HAP-1 (cell line): Measurements from ENCODE around the gene SPECC1.
"Not testable (repeated sequence)": the region's sequence is repeated elsewhere in the genome, so short reads cannot be mapped to it uniquely, and the experiment has no call there.

Experiments used
- DNase-seq, 2 experiments: peaks; one replicate each; pipeline ENCODE4 v3.0.0-alpha.2; 2016 to 2020; ENCODE audit warnings: low spot score in 2 of 2
- H3K27me3 ChIP-seq: fragments of 250-450 bp; sonication (Bioruptor Pico); 2 replicates; pipeline ENCODE4 v1.5.1; 2020; ENCODE audit warnings: low read depth, mild to moderate bottlenecking, moderate library complexity
- H3K36me3 ChIP-seq: fragments of 250-450 bp; sonication (Bioruptor Pico); replicated peaks from 2 replicates; pipeline ENCODE4 v1.5.1; 2020; ENCODE audit warnings: mild to moderate bottlenecking
- H3K4me1 ChIP-seq: fragments of 250-450 bp; sonication (Bioruptor Pico); 2 replicates; pipeline ENCODE4 v1.5.1; 2020; ENCODE audit warnings: mild to moderate bottlenecking
- H3K4me3 ChIP-seq: fragments of 250-450 bp; sonication (Bioruptor Pico); 2 replicates; pipeline ENCODE4 v1.5.1; 2020; ENCODE audit warnings: mild to moderate bottlenecking, moderate library complexity
- H3K9me3 ChIP-seq: fragments of 250-450 bp; sonication (Bioruptor Pico); 2 replicates; pipeline ENCODE4 v1.5.1; 2020; ENCODE audit warnings: mild to moderate bottlenecking, moderate library complexity
- in situ Hi-C: fragments of 300-500 bp; cut with MboI; formaldehyde crosslinking; loops from 3 replicates; pipeline ENCODE4 v1.14.3; 2020; ENCODE audit warnings: low sequenced_read_pairs, inconsistent platforms, mixed read lengths

Gene SPECC1

GRCh38 chr17:20032636-20033035, 23.5 kb downstream of the SPECC1 start:
- no peaks in the 10 kb centered on the region for H3K4me1 ChIP-seq
- H3K4me3 ChIP-seq = no peak overlapping the region
- no peak for DNase-seq
- H3K36me3 ChIP-seq = no peaks in the 10 kb centered on the region
- no peaks in the 10 kb centered on the region for H3K9me3 ChIP-seq
- no peaks in the 10 kb centered on the region for H3K27me3 ChIP-seq
- in situ Hi-C loops = no loop called here

DNA sequence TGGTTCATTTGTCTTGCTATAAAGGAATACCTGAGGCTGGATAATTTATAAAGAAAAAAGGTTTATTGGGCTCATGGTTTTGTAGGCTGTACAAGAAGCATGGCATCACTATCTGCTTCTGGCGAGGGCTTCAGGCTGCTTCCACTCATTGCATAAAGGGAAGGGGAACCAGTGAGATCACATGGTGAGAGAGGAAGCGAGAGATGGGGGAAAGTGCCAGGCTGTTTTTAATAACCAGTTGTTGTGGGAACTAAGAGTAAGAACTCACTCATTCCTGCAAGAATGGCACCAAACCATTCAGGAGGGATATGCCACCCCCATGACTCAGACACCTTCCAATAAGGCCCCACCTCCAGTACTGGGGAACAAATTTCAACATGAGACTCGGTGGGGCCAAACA, 24.3 kb downstream of the SPECC1 start:
- no peaks in the 10 kb centered on the region for H3K9me3 ChIP-seq
- no peaks in the 10 kb centered on the region for H3K27me3 ChIP-seq
- H3K4me1 ChIP-seq = no peaks in the 10 kb centered on the region
- no peaks in the 10 kb centered on the region for H3K36me3 ChIP-seq
- in situ Hi-C loops = no loop called here
- no peak overlapping the region for H3K4me3 ChIP-seq
- no peak for DNase-seq

DNA sequence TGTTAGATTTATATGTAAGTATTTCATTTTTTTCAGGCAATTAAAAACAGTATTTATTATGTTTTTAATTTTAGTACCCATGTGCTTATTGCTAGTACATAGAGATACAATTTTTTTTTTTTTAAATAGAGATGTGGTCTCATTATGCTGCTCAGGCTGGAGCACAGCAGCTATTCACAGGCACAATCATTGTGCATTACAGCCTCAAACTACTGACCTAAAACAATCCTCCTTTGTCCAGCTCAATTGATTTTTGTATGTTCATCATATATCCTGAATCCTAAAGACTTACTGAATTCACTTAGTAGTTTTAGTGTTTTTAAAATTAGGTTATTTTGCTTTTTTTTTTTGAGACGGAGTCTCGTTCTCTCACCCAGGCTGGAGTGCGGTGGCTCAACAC, 26.3 kb downstream of the SPECC1 start:
- Histone ChIP-seq H3K4me3 (no peak overlapping the region), H3K27me3 (no peaks in the 10 kb centered on the region), H3K9me3 (no peaks in the 10 kb centered on the region), H3K36me3 (no peaks in the 10 kb centered on the region), H3K4me1 (no peaks in the 10 kb centered on the region)
- in situ Hi-C loops = no loop called here
- DNase-seq = no peak

- H3K9me3 ChIP-seq, H3K4me1 ChIP-seq, DNase-seq, H3K27me3 ChIP-seq, H3K36me3 ChIP-seq, H3K4me3 ChIP-seq, in situ Hi-C loops: not testable (repeated sequence)
These were observed 28.1 kb downstream of the SPECC1 start for GRCh38 chr17:20037286-20037685.

DNA sequence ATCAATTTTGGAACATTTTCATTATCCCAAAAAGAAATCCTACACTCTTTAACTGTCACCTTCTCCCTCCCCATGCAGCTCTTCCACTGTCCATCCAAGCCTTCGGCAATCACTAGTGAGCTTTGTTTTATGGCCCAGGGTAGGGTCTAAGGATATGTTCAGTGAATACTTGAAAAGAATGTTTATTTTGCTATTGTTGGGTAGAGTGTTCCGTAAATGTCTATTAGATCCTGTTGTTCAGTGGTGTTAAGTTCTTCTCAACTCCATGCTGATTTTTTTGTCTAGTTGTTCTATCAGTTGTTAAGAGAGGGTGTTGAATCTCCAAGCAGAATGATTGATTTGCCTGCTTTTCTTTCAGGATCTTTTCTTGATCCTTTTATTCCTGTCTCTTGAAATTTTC, 29.9 kb downstream of the SPECC1 start:
- Histone ChIP-seq H3K4me3 (no peak overlapping the region), H3K4me1 (no peaks in the 10 kb centered on the region)

DNA sequence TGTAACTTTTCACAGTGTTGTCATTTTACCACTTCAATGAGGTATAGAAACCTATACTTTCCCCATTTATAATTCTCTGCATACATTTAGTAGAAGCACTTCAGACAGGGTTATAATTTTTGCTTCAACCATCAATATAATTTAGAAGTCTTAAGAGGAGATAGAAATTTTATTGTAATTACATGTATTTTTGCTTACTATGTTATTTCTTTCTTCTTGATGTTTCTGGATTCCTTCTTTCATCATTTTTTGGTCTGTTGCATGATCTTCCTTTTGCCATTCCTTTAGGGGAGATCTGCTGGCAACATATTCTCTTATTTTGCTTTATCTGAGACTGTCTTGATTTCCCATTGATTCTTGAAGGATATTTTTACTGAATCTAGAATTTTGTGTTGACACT, 31.1 kb downstream of the SPECC1 start:
- Histone ChIP-seq H3K9me3 (no peaks in the 10 kb centered on the region), H3K27me3 (no peaks in the 10 kb centered on the region), H3K36me3 (no peaks in the 10 kb centered on the region), H3K4me3 (no peak overlapping the region), H3K4me1 (no peaks in the 10 kb centered on the region)
- DNase-seq = no peak
- in situ Hi-C loops = no loop called here

More for the DNA sequence above, 29.9 kb downstream of the SPECC1 start:
- no peak for DNase-seq
- Histone ChIP-seq H3K27me3 (no peaks in the 10 kb centered on the region), H3K9me3 (no peaks in the 10 kb centered on the region), H3K36me3 (no peaks in the 10 kb centered on the region)
- in situ Hi-C loops = no loop called here

DNA sequence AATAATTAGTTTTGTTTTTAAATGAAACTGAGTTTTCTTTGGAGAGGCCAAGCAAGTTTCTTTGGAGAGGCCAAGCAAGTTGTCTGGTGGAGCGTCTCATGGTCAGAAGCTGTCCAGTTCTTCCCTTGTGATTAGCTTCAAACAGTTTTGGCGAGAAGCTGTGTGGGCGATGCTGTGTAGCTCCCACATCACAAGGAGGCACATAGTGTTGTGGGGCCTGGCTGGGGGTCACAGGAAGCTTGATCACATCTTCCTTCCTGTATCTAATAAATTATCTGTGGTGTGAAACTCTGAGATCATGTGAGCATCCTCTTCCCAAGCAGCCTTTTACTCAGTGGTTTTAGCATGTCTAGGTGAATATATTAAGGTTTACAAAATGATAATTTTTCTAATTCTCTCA, 33.9 kb downstream of the SPECC1 start:
- no peak overlapping the region for H3K4me3 ChIP-seq
- in situ Hi-C loops = no loop called here
- H3K36me3 ChIP-seq = no peaks in the 10 kb centered on the region
- no peaks in the 10 kb centered on the region for H3K9me3 ChIP-seq
- no peak for DNase-seq
- no peaks in the 10 kb centered on the region for H3K4me1 ChIP-seq
- no peaks in the 10 kb centered on the region for H3K27me3 ChIP-seq

DNA sequence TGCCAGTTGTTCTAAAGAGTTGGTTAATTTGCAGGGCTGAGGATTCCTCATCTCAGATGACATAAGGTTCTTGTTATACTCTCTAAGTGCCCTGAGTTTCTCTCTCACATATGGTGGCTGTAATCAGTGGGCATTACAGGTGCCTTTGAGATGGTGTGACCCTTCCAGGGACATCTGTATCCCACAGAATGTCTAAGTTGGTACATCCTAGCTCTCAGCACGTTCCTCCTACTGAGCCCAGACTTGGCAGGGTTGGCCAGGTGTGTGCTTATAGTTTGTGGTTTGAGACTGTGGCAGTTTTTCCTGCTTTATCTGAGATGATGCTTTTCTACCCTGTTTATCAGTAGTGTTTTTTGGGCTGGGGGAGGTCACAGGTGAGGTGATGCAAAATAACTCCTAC, 36.3 kb downstream of the SPECC1 start:
- H3K36me3 ChIP-seq = no peaks in the 10 kb centered on the region
- H3K4me1 ChIP-seq = no peaks in the 10 kb centered on the region
- in situ Hi-C loops = no loop called here
- no peaks in the 10 kb centered on the region for H3K27me3 ChIP-seq
- DNase-seq = no peak
- no peak overlapping the region for H3K4me3 ChIP-seq
- no peaks in the 10 kb centered on the region for H3K9me3 ChIP-seq

DNA sequence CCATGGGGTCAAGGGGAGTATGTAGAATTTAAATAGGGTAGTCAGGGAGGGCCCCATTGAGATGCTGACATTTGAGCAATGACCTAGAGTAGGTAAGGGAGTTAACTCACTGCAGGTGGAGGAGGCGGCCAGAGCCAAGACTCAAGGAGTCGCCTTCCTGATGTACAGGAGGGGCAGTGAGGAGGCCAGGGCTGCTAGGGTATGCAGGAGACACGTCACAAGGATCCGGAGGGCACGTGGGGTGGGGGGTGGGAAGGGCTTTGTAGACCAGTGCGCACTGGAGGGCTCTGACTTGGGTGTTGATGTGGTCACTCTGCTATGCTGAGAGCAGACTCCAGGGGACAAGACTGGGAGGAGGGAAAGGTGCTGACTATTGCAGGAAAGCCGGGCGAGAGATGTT, 37.5 kb downstream of the SPECC1 start:
- Histone ChIP-seq H3K27me3 (no peaks in the 10 kb centered on the region), H3K4me1 (no peaks in the 10 kb centered on the region), H3K9me3 (no peaks in the 10 kb centered on the region), H3K36me3 (no peaks in the 10 kb centered on the region), H3K4me3 (no peak overlapping the region)
- no peak for DNase-seq
- in situ Hi-C loops = no loop called here

GRCh38 chr17:20051624-20052023, 42.5 kb downstream of the SPECC1 start:
- Histone ChIP-seq H3K4me3 (no peak overlapping the region), H3K36me3 (no peaks in the 10 kb centered on the region), H3K9me3 (0 out of 2 replicates have a peak, but pooled peaks cover 2% of the 10 kb centered on the region), H3K4me1 (no peaks in the 10 kb centered on the region), H3K27me3 (no peaks in the 10 kb centered on the region)
- DNase-seq = no peak
- in situ Hi-C loops = no loop called here

- Histone ChIP-seq H3K36me3 (no peaks in the 10 kb centered on the region), H3K4me3 (no peak overlapping the region), H3K27me3 (no peaks in the 10 kb centered on the region), H3K9me3 (0 out of 2 replicates have a peak, but pooled peaks cover 2% of the 10 kb centered on the region), H3K4me1 (no peaks in the 10 kb centered on the region)
- DNase-seq = no peak
- in situ Hi-C loops = no loop called here
These were observed 44.3 kb downstream of the SPECC1 start for GRCh38 chr17:20053361-20053964.

GRCh38 chr17:20059728-20060188, 50.6 kb downstream of the SPECC1 start:
- H3K36me3 ChIP-seq = no peaks in the 10 kb centered on the region; the same call in 1 of the 2 replicates
- H3K27me3 ChIP-seq = no peaks in the 10 kb centered on the region
- peaks cover 12% of the 10 kb centered on the region for H3K4me1 ChIP-seq
- no peaks in the 10 kb centered on the region for H3K9me3 ChIP-seq
- no peak overlapping the region for H3K4me3 ChIP-seq
- in situ Hi-C loops = no loop called here
- no peak for DNase-seq

DNA sequence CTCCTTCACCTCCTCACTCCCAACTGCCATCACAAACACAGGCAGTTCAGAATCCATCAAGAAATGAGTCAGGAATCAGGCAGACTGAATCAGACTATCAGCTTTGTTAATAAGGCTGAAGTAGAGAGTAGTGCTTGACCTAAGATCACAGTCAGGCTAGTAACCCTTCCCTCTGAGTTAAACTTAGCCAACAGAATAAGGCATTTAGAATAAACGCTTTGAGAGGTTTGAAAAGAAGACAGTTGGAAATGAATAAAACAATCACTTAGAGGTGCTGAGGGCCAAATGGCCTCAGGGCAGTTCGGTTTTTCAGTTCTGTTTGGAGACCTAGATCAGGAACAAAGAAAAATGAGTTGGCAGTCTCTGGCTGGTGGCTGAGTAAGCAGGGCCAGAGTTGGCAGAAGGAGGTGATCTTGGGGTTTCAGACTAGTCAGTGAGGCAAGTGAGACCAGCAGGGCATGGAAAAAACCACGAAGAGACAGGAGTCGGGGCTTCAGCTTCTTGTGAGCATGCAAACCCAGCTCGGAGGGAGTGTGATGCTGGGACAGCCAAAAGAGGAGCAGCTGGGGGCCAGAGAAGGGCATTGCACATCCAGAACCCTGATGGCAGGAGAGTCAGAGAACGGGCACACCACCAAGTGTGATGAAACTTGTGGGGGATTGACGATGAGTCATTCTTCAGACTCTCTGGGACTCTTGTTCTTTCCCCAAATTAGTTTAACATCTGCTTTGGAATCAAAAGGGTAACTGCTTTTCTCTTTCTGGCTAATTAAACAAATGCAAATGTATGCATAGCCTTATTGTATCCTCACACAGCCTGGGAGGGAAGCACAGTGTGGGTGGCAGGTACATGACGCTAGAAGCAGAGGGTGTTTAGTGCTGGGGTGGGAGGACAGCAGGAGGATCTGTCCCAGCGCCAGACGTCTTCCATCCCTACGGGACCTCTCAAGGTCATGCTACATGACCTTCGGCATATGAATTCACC, 54.8 kb downstream of the SPECC1 start:
- Histone ChIP-seq H3K9me3 (no peaks in the 10 kb centered on the region), H3K27me3 (no peaks in the 10 kb centered on the region), H3K36me3 (no peaks in the 10 kb centered on the region; the same call in 1 of the 2 replicates), H3K4me1 (peaks cover 12% of the 10 kb centered on the region), H3K4me3 (no peak overlapping the region)
- in situ Hi-C loops = no loop called here
- peak; percentile 35 to 57 for DNase-seq

DNA sequence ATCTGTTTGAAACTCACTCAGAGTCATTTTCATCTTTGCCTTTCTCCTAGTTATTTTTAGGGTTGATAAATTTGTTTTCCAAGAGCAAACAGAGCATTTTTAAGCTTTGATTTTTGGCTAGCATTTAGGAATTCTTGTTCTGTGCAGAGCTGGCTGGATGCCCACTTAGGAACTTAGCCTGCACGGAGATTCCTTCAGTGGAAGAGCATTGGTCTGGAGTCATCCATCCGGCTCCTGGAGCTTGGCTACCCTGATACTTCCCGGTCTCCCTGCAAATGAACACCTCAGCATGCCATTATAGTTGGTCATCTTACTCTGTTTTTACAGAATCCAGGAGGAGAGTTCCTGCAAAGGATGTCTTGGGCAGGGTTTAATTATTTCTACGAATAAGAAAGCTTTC, 57.1 kb downstream of the SPECC1 start:
- DNase-seq = no peak
- in situ Hi-C loops = no loop called here
- Histone ChIP-seq H3K36me3 (no peaks in the 10 kb centered on the region; the same call in 1 of the 2 replicates), H3K4me1 (peaks cover 12% of the 10 kb centered on the region; the same call in 1 of the 2 replicates), H3K27me3 (no peaks in the 10 kb centered on the region), H3K4me3 (no peak overlapping the region), H3K9me3 (no peaks in the 10 kb centered on the region)
